Mononuclear cell (primary cell): ENCODE results near the gene MELTF. TPM values are rescaled to one million over a fixed set of nuclear protein-coding genes. Genes with fewer than 3 reads are reported as not detected.

Experiments used
- H3K27me3 ChIP-seq: 2 replicates; pipeline ENCODE4 v1.6.0; 2011; ENCODE audit warnings: low read length, control low read depth; ENCODE audit not compliant: insufficient read depth
- H3K4me1 ChIP-seq: 2 replicates; pipeline ENCODE4 v1.5.1; 2011; ENCODE audit warnings: mild to moderate bottlenecking, low read length, control low read depth; ENCODE audit not compliant: insufficient read depth
- H3K4me3 ChIP-seq: 2 replicates; pipeline ENCODE4 v1.5.1; 2011; ENCODE audit warnings: mild to moderate bottlenecking, low read length, moderate library complexity
- H3K9me3 ChIP-seq: 2 replicates; pipeline ENCODE4 v1.5.1; 2011; ENCODE audit warnings: low read depth, mild to moderate bottlenecking, control low read depth, low read length
- total RNA-seq: library from RNA; depleted of rRNA; stranded (reverse); fragments of >200 nt; gene quantifications from one replicate; pipeline ENCODE4 v1.2.3, GENCODE V29; 2012

Gene MELTF
- total RNA-seq, 1 donor, result 9.1 TPM

DNA sequence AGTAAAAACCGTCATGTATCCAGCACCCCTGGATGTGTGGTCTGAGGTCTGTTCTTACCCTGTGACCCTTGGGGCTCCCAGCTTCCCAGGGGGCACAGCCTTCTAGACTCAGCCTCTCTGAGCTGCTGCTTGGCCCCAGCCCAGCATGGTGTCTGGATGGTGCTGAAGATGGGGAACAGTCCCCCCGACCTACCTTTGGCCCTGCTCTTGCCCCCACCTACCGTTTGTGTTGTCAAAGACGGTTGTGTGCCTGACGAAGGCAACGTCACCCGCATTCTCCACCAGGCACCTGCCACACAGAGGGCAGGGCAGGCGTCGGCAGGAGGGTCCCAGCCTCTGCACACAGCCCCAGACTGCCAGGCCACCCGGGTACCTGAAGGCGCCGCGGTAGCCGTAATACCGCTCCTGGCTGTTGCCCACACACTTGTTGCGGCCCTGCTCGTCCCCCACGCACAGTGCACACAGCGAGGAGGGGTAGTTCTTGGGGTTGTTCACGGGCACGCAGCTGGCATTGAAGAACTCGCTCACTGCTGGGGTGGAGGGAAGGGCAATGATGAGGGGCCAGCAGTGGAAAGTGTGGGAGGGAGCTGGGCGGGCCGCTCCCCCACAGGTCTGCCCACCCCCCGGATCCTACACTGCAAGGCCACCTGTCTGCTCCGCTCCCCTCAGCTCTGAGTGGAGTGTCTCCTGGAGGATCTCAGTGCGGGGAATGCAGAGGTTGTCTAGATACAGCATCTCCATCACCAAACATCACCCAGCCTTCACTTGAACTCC lies 21.0 kb downstream of the MELTF start:
- Histone ChIP-seq H3K4me3 (no peak overlapping the region), H3K9me3 (no peaks in the 10 kb centered on the region), H3K4me1 (peaks cover 7% of the 10 kb centered on the region), H3K27me3 (no peaks in the 10 kb centered on the region)

DNA sequence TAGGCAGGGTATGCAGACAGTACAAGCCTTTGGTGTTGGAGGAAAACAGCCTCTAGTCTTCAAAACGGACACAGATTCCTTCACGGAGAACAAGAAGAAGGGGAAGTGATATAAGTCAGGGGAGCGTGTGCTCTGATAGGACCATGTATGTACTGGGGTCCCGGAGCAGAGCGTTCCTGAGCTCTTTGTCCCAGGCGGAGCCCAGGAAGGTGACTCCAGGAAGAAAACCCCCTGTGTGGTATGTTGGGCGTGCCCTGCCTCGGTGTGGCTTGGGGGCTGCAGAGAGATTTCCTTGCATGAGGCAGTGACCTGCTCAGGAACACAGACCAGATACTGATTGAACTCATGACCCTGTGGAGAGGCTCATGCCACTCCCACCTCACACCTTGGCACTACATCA lies 21.7 kb downstream of the MELTF start:
- Histone ChIP-seq H3K27me3 (no peaks in the 10 kb centered on the region), H3K9me3 (no peaks in the 10 kb centered on the region), H3K4me3 (no peak overlapping the region), H3K4me1 (peaks cover 10% of the 10 kb centered on the region)

DNA sequence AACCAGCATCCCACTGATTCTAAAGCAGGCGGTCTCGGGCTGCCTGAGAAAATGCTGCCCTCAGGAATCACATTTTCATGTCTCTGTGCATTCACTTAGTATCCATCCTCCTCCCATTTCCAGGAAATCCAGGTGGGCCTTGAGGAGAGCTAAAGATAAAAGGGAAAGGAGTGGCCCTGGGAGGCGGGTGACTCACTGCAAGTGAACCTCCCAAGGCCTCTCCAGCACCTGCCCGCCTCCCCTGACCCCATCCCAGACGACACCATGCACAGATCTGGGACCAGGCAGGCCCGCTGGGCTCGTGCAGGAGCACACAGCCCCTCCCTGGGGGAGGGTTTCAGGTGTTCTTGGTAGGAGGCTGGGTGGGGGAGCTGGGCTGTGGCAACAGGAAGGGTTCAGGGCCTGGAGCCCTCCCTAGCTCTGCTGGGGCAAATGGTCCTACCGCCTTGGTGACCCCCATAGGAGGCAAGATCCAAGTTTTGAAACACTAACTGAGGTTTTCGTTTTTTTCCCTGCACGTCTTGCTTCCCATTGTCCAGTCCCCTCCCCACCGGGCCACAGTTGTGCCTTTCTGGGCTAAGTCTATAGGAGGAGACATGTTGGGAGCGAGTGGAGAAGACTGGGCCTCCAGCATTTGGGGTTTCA lies 22.2 kb downstream of the MELTF start:
- Histone ChIP-seq H3K4me1 (peaks cover 10% of the 10 kb centered on the region), H3K27me3 (no peaks in the 10 kb centered on the region), H3K9me3 (no peaks in the 10 kb centered on the region), H3K4me3 (no peak overlapping the region)

DNA sequence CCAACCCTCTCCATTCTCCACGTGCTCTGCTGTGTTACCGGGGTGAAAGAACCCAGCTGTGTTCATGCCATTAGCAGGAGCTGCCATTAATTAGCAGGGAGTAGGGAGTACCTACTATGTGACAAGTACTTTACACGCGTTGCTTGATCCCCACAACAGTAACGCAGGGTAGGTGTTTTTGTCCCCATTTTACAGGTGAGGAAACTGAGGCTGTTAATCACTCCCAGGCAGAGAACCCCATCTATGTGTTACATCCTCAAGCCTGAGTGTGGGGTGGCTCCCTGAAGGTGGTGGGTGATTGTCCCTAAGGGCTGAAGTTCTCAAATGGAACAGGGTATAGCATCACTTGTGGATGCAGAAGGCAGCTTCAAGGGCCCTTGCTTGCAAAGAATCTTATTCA lies 22.8 kb downstream of the MELTF start:
- H3K4me1 ChIP-seq, result peaks cover 12% of the 10 kb centered on the region
- no peak overlapping the region for H3K4me3 ChIP-seq
- H3K27me3 ChIP-seq, result no peaks in the 10 kb centered on the region
- H3K9me3 ChIP-seq, result no peaks in the 10 kb centered on the region

DNA sequence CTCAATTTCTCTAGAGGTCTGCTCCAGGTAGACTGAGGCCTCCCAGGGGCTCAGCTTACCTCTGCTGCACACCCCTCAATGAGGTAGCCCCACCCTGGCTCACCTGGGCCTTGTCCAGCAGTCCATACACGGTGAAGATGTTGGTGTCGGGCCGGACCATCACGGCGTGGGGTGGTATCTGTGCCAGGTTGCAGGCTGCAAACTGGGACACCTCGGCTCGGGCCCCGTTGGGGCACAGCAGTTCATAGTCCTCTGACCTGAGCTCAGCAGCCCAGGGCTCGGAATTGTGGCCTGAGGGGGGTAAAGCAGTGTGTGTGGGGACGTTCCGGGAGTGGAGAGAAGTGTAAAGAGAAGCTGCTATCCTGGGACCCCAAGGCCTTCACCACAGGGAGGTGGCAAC lies 23.2 kb downstream of the MELTF start:
- Histone ChIP-seq H3K9me3 (no peaks in the 10 kb centered on the region), H3K4me1 (peaks cover 13% of the 10 kb centered on the region), H3K27me3 (no peaks in the 10 kb centered on the region), H3K4me3 (no peak overlapping the region)

DNA sequence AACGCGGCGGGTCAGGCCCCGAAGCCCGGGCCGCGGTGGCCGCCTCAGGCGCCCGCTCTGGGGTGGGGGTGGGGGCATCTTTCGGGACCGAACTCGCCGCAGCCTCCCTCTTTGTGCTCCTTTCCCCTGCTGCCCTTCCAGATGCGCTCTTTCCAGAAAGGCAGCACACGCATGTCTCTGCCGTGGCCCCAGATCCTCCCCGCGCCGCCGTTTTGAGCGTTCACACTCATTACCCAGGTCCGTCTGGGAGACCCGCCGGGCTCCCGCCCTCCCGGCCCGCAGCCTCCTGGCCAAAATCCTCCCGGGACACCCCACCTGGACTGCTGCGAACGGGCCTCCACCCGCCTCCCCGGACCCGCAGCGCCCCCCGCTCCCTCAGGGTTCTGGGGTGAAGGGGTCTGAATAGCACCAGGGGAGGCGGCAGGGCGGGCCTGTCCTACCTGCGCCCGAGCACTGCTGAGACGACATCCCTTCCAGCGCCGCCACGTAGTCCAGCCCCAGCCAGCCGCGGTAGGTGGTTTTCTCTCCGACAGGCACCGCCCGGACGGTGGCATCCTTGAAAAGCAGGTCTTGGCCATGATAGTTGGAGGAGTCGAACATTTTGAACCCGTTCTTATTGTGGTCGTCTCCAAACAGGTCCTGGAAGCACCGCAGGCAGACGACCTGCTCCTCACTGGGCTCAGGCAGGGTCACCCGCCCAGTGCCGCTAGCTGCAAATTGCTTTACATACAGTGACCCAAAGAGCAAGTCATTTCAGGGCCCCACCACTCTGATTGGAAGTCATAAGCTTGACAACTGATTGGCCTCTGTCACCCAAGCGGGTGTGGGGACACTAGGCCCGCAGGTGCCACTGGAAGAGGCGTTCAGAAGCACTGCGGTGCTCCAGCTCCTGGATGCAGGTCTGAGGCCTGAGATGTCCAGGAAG lies 25.9 kb downstream of the MELTF start:
- Histone ChIP-seq H3K4me3 (peak overlapping the region; percentile 8), H3K9me3 (no peaks in the 10 kb centered on the region), H3K27me3 (no peaks in the 10 kb centered on the region), H3K4me1 (peaks cover 13% of the 10 kb centered on the region)

- Histone ChIP-seq H3K4me1 (peaks cover 13% of the 10 kb centered on the region), H3K4me3 (peak overlapping the region; percentile 37), H3K27me3 (no peaks in the 10 kb centered on the region), H3K9me3 (no peaks in the 10 kb centered on the region)
Measured at GRCh38 chr3:197002701-197003454, 26.7 kb downstream of the MELTF start.

- H3K9me3 ChIP-seq, result no peaks in the 10 kb centered on the region
- H3K4me1 ChIP-seq, result peaks cover 13% of the 10 kb centered on the region
- peak overlapping the region; percentile 37 for H3K4me3 ChIP-seq
- H3K27me3 ChIP-seq, result no peaks in the 10 kb centered on the region
Measured at GRCh38 chr3:197001972-197002700, 27.5 kb downstream of the MELTF start.

DNA sequence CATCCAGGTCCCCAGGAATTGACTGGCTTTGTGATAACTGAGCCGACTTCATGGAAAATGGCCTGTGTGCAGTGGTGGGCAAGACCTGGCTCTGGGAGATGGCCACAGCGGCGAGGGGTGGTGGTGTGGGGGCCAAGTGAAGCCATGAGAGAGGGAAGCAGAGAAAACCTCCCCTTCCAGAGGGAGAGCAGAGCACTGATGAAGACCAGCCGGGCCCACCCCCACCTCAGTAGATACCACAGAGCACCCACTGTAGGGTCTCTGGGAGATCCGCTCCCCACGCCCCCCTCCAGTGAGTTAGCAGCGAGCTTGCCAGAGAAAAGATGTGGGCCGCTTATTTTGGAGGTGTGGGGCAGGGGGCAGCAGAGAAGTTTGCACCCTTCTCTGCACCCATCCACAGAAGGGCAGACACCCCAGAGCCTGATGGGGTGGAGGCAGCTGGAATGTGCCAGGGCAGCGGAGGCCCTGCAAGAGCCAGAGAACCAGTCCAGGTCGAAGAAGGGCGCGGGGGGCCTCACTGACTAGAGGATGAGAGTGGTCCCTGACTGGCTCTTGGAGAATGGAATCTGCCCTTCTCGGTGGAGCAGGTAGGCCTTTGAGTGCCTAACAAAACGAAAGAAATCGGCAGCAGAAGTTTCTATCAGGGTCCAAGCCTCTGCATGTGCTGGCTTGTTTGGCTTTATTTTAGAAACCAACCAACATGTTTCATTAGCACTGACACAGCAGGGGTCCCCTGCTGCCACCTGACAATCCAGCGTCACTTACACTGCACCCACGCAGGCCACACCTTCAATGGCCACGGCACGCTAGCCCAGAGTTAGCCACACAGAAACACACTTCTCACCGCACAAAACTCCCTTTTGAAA lies 28.3 kb downstream of the MELTF start:
- Histone ChIP-seq H3K4me1 (peaks cover 13% of the 10 kb centered on the region), H3K9me3 (no peaks in the 10 kb centered on the region), H3K4me3 (no peak overlapping the region), H3K27me3 (no peaks in the 10 kb centered on the region)

DNA sequence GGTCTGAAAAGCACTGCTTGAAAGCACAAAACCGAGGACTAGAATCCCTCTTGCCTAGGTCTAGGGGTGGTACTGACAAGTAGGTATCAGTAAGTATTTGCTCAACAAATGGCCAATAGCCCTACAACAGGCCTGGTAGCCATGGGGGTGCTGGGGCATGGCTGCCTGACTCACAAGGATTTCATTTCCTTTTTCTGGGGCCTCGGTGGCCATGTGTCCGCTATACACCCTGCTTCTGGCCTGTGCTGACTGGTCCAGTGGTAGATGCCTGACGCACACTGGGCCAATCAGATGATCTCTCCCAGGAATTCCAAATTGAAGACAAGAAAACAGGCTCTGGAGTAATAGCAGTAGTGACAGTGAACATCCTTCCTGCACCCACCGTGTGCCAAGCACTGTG lies 29.4 kb downstream of the MELTF start:
- Histone ChIP-seq H3K9me3 (no peaks in the 10 kb centered on the region), H3K4me1 (peaks cover 13% of the 10 kb centered on the region), H3K4me3 (no peak overlapping the region), H3K27me3 (no peaks in the 10 kb centered on the region)

DNA sequence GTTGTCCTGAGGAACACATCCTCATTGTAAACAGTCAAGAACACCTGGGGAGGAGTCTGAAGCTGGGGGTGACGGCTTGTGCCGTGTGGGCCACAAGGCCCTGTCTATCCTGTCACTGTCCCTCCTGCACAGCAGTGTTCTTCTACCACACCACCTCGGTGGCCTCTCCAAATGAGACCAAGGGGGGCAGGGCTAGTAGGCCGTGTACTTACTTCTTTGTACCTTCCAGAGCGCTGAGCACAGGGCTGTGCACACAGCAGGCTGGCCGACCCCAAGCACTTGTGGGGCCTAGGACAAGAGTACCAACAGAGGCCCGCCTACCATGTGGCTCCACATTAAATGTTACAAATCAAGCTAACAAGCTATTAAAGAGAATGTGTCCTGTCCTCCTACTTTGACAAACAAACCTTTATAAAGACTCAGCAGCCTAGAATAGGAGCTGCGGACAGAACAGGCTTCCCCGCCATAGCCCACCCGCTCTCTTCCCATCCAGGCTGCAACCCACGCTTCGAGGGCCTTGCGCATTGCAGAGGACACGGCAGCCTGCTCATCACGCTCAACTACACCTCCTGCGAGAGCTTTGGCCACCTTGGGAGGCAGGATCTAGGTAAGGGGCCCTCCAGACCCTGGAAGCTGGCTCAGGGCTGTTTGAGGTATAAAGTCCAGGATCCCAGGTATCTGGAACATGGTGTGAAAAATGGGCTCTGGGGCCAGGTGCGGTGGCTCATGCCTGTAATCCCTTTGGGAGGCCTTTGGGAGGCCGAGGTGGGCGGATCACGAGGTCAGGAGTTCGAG lies 30.5 kb downstream of the MELTF start:
- Histone ChIP-seq H3K4me1 (peaks cover 11% of the 10 kb centered on the region), H3K9me3 (no peaks in the 10 kb centered on the region), H3K27me3 (no peaks in the 10 kb centered on the region), H3K4me3 (no peak overlapping the region)

GRCh38 chr3:196997311-196997710 lies 32.3 kb downstream of the MELTF start:
- H3K4me3 ChIP-seq, result no peak overlapping the region
- H3K27me3 ChIP-seq, result no peaks in the 10 kb centered on the region
- H3K9me3 ChIP-seq, result no peaks in the 10 kb centered on the region
- H3K4me1 ChIP-seq, result peaks cover 3% of the 10 kb centered on the region
